CD4-positive, alpha-beta T cell treated with Interleukin-21 for 1 hour (primary cell): ENCODE results near the gene SPRN.
"Not testable (repeated sequence)": the region's sequence is repeated elsewhere in the genome, so short reads cannot be mapped to it uniquely, and the experiment has no call there.

Source experiments
- DNase-seq: peaks from one replicate; pipeline ENCODE4 v3.0.0-alpha.2; 2020

SPRN gene

GRCh38 chr10:133424601-133425000, at the start of gene SPRN:
Gene SPRN, minus strand, starts transcription at chr10:133424625. Its CDS starts 944 bp downstream, at chr10:133423681.
- DNase-seq = not testable (repeated sequence)

DNA sequence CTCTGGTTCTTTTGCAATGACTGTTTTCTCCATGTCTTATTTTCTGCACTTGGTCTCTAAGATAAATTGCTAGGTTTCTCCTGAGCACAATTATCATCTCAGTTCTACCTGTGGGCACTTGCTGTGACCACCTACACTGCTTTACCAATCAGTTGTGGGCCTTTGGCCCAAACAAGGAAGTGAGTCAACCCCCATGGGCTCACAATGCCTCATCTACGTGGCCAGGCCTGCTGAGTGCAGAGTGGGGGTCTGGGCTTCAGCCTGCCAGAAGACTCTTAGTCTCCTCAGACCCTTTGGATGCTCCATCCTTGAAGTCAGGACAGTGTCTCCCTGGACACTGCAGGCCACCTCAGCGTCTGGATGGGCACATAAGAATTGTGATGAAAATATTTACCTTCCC, 49.6 kb upstream of the SPRN start:
- DNase-seq = no peak

- no peak for DNase-seq
These were observed 48.8 kb upstream of the SPRN start for GRCh38 chr10:133473270-133473669.

DNA sequence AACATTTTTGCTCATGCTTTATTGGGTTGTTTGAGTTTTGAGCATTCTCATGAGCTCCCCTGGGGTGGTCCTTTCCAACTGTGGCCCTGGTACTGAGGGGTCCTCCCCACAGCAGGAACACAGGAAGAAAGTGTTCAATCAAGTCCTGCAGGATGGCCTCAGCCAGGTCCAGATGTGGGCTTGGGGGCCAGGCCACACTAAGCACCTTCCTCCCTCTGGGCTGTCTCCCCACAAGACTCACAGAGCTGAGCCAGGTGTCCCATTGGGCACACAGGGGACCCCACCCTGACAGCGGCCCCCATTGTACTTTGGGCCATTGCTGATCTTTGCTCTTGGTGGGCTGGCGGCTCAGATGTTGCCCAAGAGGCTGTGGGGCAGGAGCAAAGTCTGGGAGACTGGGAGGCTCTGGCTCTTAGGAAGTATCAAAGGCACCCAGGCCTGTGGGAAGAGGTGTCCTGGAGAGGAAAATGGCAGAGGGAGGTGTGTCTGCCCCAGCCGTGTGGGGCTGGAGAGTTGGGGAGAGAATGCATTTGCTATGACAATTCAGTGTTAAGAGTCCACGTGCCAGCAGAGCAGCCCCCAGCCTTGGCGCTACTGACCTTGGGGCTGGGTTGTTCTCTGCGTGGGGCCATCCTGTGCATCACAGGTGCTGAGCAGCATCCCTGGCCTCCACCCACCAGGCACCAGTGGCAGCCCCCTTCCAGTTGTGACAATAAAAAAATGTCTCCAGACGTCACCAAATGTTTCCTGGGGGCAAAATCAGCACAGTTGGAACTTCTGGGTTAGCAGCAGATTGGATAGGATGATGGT, 47.1 kb upstream of the SPRN start:
- DNase-seq = no peak

DNA sequence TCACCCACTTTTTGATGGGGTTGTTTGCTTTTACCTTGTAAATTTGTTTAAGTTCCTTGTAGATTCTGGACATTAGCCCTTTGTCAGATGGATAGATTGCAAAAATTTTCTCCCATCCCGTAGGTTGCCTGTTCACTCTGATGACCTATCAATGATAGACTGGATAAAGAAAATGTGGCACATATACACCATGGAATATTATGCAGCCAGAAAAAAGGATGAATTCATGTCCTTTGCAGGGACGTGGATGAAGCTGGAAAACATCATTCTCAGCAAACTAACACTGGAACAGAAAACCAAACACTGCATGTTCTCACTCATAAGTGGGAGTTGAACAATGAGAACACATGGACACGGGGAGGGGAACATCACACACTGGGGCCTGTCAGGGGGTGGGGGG, 44.8 kb upstream of the SPRN start:
- not testable (repeated sequence) for DNase-seq

DNA sequence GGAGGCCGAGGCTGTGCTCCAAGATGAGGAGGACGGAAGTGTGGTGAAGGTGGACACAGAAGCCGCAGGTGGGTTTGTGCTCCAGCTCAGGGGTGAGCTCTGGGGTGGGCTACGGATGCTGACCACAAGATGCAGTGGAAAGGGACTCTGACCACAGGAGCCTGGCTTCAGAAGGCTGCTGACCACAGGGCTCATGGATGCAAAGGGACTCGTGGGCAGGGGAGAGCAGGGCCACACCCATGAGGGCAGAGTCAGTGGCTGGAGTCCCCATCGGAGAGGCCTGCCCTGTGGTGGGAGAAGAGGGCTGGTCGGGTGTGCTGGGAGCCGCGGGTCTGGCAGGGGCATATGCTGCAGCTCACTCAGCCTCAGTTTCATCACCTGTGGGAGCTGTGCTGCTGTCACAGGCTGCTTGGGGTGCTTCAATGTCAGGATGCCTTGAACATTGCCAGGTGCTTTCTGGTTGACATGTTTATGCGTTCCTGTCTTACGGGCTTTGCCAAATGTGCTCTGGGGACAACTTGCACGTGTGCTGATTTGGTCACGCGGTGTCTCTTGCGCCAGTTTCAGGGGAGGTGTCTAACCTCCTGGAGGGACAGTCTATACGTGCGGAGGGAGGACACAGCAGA, 43.0 kb upstream of the SPRN start:
- no peak for DNase-seq

DNA sequence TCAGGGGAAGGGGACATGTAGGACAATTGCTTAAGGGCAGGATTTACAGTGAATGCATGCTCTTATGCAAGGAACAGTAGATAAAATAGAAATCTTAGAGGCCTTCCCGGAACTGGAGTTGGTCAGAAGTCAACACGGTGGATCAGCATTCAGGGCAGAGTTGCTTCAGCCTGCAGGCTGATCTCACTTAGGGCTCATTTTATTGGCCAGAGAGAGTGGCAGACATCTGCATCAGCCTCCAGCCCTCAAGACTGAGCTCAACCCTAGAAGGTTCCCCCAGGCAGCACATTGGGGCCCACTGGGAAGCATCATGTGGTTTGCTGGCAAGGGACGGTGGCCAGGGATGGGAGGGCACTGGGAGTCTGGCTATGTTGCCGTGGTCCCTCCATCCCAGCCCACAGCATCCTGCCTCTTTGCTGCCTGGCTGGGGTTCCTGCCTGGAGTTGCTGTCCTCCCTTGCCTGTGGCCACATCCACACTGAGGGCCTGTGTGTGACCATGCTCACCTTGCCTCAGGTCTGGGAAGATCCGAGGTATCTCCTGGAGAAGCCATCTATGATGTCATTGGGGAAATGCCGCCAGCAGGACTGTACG, 42.4 kb upstream of the SPRN start:
- DNase-seq = no peak

DNA sequence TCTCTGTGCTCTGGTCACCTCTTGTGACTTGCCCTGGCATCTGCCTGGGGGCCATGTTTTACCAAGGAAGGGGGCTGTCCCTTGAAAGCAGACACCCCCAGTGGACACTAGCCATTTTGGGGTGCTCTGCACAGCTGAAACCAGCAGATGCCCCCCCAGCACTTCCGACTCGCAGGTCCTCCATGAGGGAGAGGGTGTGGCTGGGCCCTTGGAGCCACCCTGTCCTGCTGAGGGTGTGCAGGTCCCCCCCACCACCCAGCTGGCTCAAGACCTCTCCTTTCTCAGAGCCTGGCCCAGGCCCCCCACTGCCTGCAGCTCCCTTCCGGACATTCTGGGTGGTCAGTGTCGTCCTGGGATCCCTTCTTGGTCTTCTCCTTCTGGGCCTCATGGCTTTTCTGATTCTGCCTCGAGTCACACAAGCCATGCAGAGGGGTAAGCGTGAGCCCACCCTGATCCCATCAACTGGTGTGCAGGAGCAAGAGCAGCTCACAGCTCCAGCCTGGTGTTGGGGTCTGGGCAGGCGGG, 41.6 kb upstream of the SPRN start:
- no peak for DNase-seq

DNA sequence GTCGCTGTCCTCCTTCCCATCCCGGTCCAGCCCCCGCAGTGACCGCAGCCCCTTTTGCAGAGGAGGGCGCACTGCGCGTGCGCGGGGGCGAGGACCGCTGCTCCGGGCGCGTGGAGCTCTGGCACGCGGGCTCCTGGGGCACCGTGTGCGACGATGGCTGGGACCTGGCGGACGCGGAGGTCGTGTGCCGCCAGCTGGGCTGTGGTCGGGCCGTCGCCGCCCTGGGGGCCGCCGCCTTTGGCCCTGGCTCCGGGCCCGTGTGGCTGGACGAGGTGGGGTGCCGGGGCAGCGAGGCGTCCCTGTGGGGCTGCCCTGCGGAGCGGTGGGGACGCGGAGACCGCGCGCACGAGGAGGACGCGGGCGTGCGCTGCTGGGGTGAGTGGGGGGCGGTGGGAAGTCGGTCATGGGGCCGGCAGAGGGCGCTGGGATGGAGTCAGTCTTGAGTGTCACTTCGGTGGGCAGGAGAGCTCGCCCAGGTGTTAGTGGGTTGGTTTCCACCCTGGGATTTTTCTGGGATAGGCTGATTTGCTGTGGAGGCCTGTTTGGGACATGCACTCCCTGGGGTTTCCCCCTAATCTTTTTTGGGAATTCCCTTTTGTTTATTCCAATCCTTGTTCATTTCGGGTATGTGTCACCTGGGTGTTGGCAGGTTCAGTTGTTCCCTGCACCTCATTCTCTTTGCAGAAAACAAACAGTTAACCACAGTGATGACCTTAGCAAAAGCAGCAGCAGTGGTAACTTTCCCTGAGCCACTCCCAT, 40.9 kb upstream of the SPRN start:
- no peak for DNase-seq

- no peak for DNase-seq
These were observed 40.2 kb upstream of the SPRN start for GRCh38 chr10:133464582-133465031.

GRCh38 chr10:133462512-133463305, 38.3 kb upstream of the SPRN start:
- DNase-seq = no peak

DNA sequence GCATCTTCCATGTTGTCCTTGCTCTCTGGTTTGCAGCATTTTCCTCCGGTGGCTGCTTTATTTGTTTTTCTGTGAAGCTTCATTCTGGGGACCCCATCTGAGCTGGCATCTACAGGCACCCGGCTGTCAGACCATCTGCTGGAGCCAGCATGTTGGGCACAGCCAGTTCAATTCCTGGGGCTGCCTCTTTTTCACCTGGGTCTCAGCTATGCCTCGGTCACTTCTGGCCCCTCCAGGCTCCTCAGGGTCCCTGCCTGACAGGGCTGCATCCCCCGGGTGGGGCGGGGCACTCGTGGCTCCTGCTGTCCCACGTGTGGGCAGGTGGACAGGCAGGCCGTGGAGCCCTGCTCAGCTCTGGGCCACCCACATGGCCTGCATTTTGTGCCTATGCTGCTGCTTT, 37.4 kb upstream of the SPRN start:
- DNase-seq = no peak

DNA sequence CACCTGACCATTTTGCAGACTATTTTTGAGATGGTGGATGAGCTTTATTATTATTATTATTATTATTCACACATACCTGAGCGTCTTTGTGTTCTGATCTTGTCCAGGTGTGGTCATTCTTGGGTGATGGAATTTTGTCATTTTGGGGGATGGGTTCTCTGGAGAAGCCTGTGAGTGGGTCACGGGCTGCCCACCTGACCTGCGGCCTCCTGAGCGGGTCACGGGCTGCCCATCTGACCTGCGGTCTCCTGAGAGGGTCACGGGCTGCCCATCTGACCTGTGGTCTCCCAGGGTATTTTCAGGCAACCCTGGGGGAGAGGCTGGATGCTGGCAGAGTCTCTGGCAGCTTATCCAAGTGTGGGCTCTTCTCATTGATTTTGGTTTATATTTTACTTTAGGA, 36.6 kb upstream of the SPRN start:
- DNase-seq = no peak

DNA sequence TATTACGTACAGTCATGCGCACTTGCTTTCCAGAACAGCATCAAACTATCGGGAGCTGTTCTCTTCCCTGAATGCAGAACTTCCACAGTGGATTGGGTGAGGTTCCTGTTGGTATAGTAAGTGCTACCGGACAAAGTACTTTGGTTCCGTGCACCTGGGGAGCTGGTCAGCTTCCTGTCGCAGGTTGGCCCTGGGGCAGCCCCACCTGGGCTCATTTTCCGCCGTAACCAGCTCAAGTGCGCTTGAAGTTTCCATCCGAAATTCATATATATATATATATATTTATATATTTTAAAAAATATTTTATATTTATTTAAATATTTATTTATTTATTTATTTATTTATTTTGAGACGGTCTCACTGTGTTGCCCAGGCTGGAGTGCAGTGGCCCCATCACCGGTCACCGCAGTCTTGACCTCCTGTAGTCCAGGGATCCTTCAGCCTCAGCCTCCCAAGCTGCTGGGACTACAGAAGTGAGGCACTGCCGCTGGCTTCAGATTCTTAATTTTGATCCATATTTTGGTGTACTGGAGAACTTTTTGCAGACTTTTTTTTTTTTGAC, 35.9 kb upstream of the SPRN start:
- DNase-seq = no peak

DNA sequence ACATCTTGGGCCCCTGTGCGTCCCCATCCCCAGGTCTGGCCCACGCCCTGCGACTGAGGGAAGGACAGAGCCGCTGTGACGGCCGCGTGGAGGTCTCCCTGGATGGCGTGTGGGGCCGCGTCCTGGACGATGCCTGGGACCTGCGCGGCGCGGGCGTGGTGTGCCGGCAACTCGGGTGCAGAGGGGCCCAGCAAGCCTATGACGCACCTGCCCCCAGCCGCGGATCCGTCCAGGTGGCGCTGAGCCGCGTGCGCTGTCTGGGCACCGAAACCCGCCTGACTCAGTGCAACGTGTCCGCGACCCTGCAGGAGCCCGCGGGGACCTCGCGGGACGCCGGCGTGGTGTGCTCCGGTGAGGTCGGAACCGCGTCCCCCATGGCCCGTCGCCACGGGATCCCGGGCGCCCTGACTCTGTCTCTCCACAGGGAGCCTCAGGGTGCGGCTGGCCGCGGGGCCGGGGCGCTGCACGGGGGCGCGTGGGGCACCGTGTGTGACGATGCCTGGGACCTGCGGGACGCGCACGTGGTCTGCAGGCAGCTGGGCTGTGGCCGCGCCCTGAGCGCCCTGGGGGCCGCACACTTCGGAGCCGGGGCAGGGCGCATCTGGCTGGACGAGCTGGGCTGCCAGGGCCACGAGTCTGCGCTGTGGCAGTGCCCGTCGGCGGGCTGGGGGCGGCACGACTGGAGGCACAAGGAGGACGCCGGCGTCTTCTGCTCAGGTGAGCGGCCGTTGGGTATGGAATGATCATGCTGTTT, 35.2 kb upstream of the SPRN start:
- DNase-seq = no peak

DNA sequence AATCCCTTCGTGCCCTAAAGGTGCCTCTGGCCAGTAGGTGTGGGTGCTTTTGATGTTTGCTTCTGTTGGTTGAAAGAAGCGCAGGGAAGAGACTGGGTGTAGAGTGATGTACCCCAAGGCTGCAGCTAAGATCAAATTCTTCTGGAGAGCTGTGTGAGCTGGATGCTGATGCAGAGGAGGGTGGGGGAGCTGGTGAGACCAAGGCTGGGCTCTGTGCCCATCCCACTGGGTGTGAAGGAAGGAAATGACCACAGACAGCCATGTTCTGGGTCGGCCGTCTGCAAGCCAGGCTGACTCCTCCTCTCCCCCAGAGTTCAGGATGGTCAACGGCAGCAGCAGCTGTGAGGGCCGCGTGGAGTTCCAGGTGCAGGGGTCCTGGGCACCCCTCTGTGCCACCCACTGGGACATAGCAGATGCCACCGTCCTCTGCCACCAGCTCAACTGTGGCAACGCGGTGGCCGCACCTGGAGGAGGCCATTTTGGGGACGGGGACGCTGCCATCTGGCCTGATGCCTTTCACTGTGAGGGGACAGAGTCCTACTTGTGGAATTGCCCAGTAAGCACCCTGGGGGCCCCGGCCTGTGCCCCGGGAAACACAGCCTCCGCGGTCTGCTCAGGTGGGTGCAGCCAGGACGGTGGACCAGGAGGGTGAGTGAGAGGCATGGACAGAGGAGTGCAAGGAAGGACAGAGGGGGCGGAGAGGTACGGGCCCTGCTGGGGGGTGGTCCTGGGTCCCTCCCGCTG, 34.5 kb upstream of the SPRN start:
- DNase-seq = no peak

DNA sequence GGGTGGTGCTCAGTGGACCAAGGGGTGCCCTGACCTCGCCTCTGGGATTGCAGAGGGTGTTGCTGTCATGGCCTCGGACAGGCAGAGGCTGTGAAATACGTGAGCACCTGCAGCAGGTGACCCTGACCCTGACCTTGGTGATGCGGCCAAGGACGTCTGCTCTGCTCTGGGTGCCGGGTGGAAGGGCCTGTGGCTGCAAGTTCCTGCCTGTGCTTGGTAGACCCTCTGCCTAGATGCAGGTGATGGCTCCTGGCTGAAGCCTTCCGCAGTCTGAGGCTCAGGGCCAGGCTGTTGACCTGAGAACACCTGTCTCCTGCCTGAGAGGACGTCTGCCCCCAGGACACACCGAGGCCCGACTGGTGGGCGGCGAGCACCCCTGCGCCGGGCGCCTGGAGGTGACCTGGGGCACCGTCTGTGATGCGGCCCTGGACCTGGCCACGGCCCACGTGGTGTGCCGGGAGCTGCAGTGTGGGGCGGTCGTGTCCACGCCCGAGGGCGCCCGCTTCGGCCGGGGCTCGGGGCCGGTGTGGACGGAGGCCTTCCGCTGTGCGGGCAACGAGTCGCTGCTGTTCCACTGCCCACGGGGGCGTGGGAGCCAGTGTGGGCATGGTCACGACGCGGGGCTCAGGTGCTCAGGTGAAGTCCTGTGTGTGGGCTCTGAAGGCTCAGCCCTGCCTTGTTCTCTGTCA, 33.7 kb upstream of the SPRN start:
- no peak for DNase-seq

GRCh38 chr10:133457100-133457841, 32.8 kb upstream of the SPRN start:
- DNase-seq = no peak
